Activated CD4-positive, alpha-beta T cell treated with anti-CD3 and anti-CD28 coated beads for 4 hours (primary cell): ENCODE measurements around the gene GPC5.

ENCODE experiments used
- DNase-seq, 2 donors: peaks; one replicate each; pipeline ENCODE4 v3.0.0-alpha.2; 2020

Gene GPC5

DNA sequence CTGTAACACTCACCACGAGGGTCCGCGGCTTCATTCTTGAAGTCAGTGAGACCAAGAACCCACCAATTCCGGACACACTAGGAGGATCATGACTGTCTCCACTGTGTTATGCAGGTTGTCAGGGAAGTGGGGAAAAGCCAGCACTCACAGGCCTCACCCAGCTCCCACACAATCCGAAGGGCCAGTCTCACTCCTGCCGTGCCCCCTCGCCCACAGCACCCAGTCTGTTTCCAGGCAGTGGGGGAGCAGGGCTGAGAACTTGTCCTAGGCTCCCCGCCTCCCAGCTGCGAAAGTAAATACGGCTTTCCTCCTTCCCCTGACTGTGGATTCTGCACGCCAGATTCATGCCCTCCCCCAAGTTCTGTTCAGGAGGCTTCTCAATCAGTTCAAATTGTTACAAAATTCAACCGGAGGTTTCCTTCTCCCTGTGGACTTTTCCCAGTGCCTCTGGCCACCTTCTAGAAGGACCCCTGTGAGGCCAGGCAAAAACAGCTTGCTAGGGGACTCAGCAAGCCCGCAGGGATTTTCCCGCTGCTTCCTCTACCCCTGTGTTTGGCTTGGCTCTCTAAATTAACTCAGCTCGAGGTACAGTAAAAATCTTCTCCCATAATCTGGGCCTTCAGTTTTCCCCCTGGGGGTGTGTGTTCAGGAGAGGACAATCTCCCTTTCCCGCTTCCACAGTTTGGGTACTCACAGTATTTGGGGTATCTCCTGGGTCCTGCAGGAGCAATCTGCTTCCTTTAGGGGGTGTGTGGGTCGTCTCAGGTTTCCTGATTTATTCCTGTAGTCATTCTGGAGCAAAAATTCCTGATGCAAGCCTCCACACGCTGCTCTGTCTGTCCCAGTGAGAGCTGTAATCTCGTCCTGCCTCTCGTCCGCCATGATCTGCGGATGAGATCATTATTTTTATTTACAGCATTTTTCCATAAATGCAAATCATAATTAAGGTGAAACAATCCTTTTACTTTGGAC is 899.8 kb downstream of the GPC5 start:
- no peak for DNase-seq

DNA sequence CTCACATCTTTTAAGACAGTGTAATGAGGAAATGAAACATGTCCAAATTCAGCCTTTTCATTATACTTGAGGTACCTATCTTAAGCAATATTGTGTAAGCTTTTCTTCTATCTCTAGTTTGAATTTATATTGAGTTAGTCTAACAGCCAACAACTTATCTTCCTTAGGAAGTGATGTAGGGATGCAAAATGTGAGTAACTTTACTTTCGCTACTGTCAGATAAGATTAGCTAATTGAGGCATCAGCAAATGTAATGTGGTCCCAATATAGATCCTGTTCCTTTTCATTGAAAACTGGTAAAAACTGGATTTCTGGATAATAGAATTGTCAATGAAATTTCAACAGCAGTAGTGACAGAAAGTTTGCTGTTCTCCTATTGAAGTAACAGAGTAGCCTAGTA is 902.2 kb downstream of the GPC5 start:
- no peak for DNase-seq

DNA sequence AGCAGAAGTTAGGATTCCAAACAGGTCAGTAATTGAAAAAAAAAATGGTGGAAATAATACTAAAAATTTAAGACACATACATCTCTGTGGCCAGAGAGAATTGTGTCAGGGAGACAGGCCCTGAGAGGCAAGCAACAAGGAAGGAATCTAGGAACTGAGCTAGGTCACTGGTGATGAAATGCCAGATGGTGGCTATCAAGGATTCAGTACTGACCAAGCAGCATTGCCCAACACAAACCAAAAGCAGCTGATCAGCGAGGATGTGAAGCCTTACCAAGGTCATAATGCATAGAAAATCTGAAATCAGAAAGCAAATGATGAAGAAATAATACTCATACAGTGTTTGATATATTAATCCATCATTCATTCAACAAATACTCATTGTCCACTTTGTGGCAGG is 905.0 kb downstream of the GPC5 start:
- no peak for DNase-seq

DNA sequence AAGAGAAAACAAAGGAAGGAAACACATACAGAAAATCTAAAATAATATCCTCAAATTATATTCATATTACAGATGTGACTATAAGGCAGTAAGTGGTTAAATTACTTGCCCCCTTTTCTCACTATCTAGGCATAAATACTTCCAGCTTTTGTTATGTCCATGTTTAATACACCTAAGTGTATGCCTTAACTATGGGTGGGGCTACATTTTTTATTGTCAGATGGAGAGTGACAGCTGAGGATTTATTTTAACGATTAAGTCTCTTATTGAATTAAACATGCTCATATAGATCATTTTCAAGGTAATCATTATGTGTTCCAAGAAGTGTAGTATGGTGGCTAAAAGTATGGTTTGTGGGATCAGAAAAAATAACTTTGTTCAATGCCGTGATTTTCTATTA is 909.3 kb downstream of the GPC5 start:
- no peak for DNase-seq

DNA sequence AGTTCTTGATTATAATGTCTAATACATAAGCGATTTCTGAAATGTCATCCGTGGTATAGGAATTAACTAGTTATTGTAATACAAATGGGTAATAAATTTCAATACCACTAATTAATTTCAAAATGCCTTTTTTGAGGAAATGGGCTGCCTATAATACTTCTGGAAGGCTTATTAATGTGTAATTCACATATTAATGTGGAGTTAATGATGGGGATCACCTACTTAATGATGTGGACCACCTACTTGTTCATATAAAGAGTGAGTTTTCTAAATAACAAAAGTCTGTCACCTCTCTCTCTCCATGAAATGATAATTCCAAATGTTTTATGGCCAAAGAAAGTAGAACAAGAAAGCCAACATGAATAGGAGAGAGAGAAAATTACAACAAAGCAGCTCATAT is 914.4 kb downstream of the GPC5 start:
- no peak for DNase-seq

DNA sequence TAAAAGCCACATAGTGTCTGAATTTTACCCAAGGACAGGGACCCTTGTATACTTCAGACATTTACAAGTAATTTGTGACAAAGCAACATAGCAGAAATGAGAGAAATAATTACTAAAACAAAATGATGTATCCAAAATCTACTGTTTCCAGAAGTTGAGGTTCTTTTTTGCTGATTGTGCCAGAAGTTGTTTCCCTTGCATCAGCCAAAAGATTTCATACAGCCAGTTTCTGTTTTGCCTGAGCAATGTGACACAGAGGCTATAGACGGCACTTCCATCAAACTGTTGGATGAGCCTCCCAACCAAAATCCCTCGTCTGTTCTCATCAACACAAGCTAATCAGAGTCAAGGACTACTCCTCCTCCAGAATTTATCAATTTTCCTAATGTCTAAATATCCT is 915.0 kb downstream of the GPC5 start:
- DNase-seq, result no peak

DNA sequence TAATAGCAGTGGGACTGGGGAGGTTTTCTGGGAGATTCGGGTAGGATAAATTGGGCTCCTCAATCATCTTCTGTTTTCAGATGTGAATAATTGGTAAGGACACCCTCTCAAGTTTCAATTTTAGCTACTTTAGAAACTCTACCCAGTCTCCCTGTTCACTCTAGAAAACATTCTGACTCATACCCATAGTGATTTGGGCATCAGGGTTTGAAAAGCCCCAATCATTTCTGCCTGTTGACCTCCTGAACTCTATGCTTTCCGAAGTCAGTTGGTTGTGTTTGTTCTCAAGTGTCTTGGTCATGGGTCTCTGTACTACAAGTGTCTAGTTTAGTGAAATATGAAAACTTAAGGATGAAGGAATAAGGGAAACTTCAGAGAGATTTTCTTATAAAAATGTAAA is 916.8 kb downstream of the GPC5 start:
- DNase-seq, result no peak

DNA sequence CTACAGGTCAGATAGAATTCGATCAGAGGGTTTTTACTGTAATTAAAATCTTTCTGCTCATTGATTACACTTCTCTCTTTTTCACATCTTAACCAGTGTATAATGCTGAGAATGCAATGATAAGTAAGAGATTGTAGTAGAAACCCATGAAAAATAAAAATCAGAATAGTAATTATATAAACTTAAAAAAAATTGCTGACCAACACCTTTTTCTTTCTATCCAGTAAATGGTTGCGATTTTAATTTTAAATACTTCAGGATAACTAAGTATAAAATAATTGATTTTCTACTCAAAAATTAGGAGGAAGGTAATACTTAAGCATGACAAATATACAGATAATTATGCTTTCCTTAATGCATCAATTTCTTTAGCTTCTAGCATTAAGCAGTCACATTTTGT is 917.6 kb downstream of the GPC5 start:
- DNase-seq, result no peak

DNA sequence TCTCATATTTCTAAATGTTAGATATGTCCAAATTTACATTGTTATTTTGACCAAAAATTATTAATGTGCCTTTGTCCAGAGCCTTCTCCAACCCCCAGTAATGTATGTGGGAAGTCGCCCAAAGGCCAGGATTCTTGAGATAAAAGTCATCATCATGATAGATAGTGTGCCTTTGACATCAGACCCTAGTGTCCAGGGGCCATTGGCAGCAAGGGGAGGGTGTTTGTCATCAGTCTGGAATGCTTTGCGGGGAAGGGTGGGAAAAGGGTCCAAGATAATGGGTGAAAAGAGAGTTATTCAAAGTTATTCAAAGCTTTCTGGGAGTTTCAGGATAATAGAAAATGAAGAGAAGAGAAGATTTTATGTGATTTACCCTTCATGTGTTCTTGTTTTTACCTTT is 918.6 kb downstream of the GPC5 start:
- DNase-seq, result no peak

DNA sequence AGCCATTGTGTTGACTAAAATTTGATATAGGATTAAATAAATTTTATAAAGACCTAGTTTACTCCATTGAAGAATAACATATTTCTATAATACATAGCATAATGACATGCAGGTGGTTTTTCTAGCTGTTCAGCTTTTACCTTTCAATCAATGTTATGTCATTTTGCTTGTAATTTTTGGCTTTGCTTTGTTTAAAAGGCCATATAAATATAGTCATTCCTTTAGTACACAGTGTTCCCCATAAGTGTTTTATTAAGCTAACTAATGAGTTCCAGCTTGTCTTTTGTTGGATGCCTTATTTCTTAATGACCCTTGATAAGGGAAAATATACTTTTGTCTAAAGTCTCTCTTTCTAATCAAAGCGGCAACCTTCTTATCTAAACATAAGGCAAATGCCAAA is 921.9 kb downstream of the GPC5 start:
- DNase-seq, result no peak

DNA sequence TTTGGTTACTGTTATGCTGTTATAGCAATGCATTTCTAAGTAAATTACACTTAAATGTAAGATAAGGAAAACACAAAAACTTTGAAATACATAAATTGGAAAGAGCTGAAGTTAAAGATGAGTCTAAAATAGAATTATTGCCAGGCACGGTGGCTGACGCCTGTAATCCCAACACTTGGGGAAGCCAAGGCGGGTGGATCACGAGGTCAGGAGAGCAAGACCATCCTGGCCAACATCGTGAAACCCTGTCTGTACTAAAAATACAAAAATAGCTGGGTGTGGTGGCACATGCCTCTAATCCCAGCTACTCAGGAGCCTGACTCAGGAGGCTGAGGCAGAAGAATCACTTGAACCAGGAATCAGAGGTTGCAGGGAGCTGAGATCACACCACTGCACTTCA is 922.8 kb downstream of the GPC5 start:
- no peak for DNase-seq

DNA sequence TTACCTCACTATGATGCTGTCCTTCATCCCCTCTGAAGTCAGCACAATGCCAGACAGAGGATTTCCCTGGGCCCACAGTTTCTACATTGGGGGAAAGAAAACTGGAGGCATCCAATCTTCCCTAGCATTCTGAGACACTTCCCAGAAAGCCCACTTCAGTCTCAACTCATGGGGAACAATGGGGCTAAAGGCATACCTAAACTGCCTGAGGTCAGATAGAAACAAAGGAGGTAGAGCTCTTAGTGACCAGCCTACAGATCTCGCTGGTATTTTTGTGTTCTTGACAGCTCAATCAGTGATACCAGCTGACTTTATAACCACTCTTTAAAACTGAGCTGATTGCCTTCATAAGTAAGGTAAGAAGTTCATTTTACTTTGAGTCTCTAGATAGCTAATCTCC is 947.2 kb downstream of the GPC5 start:
- DNase-seq, result no peak

DNA sequence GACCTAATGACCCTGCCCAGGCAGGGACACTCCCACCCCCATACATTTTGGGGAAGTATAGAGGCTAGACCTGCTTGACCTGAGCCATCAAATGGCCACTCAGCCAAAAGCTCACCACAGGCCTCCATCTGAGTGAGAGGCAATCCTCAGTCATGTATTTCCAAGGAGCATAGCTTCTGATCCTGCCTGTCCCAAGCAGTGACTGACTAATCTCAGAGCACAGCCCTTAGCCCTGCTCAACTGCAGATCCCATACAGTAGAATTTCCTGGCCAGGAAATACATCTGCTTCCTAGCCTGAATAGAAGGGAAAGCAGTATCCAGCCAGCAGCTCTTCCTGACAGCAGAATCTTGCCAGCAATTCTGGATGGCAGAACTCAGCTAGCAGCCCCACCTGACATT is 947.6 kb downstream of the GPC5 start:
- no peak for DNase-seq

DNA sequence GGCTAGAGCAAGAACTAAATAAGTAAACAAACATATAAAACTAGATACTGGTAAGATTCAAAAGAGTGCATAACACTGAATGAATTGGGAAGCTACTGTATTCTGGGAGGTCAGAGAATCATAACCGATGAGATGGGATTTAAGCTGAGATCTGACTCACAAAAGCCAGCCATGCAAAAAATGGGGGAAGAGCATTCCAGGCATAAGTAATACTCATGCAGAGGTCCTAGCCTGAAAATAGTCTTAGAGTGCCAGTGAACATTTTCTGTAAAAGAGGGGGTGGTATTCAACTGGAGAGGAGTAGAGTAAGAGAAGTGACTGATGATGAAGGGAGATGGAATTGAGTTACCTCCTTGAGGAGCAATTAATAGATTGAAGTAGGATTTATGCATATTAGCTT is 956.2 kb downstream of the GPC5 start:
- DNase-seq, result no peak

DNA sequence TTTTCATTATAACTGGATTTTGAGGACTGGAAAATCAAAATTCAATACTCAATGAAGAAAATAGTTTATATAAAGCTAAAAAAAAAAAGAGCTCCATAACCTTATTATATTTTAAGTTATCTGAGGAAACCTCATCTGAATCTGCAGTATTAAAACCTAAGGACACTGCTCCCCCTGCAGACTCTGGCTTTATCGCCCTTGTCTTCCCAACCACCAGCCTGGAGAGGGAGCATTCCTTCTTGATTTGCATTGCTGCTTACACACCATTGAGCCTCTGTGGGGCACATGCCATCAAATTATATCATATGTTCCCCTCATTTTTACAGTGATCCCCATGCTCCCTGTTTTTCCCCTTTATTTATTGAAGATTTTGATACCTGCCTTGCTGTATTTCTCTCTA is 956.8 kb downstream of the GPC5 start:
- no peak for DNase-seq

DNA sequence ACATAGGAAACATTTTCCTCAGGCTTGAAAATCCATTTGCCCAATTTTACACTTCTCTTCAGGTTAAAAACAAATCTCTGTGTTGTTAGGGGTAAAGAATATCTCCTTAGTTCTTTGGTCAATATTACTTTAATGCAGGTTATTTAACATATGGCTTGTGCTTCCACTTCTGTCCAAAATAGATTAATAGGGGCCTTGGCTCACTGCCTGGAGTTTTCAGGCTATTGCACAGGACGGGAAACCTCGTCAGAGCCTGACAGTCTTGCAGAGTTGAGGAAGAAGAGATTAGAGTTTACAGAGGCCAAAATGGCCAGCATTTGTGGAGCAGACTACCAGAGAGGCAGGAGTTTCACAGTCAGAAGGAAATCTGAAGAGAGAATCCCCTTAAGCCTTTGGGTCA is 964.3 kb downstream of the GPC5 start:
- DNase-seq, result no peak

DNA sequence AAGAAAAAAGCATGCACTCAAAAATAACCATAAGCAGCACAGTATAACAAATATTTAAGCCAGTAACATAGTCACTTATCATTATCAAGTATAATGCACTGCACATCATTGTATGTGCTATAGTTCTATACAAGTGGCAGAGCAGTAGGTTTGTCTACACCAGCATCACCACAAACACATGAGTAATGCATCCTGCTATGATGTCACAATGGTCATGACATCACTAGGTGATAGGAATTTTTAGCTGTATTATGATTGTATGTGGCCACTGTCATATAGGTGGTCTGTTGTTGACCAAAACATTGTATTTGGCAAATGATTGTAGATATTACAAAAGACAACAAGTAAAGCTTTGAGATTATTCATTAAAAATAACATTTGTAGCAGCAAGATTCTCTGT is 967.5 kb downstream of the GPC5 start:
- DNase-seq, result no peak

DNA sequence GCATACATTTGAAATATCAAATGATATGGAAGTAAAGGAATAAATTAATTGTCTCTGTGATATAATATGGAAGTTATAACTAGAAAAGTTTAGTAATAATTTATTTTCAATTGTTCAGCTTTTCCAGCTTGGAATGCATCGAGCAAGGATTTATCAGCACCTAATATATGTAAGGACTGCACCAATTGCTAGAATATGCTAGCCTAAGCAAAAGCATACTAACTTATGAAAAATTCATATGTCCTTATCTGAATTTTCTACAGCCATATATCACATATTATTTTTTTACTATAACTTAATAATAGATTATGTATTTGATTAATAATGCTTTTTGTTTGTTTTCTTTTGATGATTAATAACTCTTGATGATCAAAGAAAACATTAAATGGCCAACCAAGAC is 979.0 kb downstream of the GPC5 start:
- no peak for DNase-seq

DNA sequence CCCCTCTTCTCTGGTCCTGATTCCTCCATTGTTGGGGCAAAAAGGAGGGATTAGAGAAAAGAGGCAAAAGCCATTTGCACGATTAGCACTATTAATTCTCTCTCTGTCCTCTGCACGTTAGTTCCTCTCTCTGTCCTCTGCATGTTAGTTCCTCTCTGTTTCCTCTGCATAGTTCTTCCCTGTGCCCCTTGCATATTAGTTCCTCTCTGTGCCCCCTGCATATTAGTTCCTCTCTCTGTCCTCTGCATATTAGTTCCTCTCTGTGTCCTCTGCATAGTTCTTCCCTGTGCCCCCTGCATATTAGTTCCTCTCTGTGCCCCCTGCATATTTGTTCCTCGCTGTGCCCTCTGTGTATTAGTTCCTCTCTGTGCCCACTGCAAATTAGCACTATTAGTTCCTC is 981.0 kb downstream of the GPC5 start:
- no peak for DNase-seq

DNA sequence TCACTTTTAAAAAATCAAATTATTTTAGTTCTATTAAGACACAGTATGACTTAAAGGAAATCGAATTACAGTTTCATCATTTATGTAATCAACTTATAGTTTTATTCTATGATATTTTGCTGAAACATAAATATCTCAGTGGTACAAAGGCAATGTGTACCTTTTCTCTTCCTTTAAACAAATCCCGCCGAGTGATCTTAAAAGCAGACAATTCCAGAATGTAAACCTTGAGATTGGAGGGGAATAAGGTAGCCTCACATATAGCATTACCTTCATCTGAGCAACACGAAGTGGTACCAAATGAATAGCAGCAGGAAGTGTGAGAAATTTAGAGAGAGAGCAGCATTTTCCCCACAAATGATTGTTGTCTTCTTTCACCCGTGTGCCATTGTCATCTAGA is 986.0 kb downstream of the GPC5 start:
- DNase-seq, result no peak

DNA sequence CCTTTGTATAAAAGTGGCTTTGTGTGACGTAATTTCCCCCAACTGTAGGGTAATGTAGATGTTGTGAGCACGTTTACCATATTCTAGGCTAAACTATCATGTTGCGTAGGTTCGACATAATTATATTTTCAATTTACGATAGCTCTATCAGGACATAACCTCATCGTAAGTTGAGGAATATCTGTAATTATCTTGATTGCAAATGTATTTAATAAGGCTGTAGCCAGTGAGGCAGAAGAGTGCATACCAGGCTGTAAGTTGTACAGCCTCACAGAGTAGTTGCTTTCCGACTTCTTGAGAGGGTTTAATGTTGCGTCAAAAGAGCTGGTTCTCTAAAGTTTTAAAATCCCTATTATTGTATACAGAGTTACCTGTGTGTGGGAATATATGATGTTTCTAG is 988.8 kb downstream of the GPC5 start:
- no peak for DNase-seq

DNA sequence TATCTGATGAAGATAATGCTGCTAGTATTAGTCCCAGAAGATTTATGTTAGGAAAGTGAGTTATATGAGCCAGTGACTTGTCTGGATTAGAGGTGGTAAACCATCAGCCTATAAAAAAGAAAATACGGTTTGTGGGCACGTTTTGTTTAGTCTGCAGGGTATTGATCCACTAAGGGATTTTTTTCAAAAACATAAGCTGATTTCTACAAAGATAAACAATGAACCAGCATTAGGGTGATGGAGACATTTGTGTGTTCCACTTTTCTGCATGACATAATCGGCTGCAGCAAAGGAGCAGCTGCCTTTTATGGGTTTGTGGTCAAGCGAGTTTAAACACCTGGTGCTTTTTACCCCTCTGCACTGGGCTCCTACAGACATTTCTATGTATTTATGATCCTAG is 991.8 kb downstream of the GPC5 start:
- DNase-seq, result no peak

DNA sequence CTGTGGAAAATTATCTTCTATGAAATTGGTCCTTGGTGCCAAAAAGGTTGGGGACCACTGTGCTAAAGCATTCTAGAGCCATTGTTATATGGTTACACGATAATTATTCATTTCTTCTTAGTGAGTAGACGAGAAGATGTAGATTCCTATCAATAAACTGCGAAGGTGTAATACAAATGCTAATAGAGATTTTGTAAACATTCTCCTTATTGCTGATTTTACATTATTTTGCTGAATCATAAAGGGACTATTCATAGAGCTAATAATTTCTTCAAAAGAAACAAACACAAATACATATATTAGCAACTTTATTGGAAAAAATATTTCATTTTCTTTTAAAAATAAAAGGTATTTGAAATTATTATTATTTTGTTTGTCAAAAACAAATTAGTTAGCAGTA is 1005.2 kb downstream of the GPC5 start:
- DNase-seq, result no peak

DNA sequence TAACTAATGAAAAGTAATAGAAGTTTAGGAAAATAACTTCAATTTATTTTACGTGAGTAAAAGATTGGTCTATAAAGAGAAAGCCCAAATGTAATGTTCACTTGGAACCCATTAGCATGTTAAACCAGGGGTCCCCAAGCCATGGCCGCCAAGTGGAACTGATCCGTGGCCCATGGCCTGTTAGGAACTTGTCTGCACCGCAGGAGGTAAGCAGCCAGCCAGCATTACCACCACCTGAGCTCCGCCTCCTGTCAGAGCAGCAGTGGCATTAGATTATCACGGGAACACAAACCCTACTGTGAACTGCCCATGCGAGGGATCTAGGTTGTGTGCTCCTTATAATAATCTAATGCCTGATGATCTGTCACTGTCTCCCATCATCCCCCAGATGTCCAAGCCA is 1009.4 kb downstream of the GPC5 start:
- no peak for DNase-seq

DNA sequence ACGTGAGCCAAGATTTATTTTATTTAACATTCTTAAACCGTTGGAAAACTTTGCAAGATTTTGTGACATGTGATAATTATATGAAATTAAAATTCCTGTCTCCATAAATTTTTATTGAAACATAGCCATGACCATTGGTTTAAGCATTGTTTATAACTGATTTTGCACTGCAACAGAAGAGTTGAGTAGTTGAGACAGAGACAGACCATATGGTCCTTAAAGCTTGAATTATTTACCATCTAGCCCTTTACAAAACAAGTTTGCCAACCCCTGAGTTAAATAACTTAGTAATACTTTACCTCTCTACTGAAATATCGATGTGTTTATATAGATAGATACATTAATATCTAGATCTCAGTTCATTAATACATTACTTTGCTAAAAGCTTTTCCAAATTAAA is 1014.1 kb downstream of the GPC5 start:
- no peak for DNase-seq
